HCT116 (cell line): ENCODE data around the gene CNTN4. TPM values are rescaled to one million over a fixed set of nuclear protein-coding genes. Genes with fewer than 3 reads are reported as not detected.

Experiments
- ATAC-seq: fragments of 200-7000 bp; cut with Tn5 transposase; 2 replicates; pipeline ENCODE4 v1.9.1; 2020; ENCODE audit warnings: mild to moderate bottlenecking, moderate library complexity
- BruUV-seq: library from RNA; stranded (reverse); fragments of 400-500 nt; replicated peaks from 2 replicates; lab custom pipeline; 2021; lab: Mats Ljungman, UMichigan
- CTCF ChIA-PET: fragments of 300-600 bp; sonication (Branson Sonifier 250); formaldehyde crosslinking; loops from one replicate; lab custom pipeline; 2021; ENCODE audit warnings: antibody characterized with exemption; lab: Charles Lee
- POLR2A ChIA-PET: fragments of 300-600, 350-600 bp; sonication (Branson Sonifier 250); formaldehyde crosslinking; loops from one replicate; lab custom pipeline; 2021; ENCODE audit warnings: antibody characterized with exemption; lab: Charles Lee
- RAD21 ChIA-PET, 2 experiments: fragments of 300-600 bp; sonication (Branson Sonifier 250); formaldehyde crosslinking; loops; one replicate each; lab custom pipeline; 2023; ENCODE audit warnings: low total read pairs in 2 of 2; ENCODE audit not compliant: uncharacterized antibody in 2 of 2, unreplicated experiment in 2 of 2, low non-redundant PET in 1 of 2; lab: Charles Lee
- DNase-seq: peaks from one replicate; pipeline ENCODE4 v3.0.0-alpha.2; 2010; ENCODE audit warnings: low read depth, low spot score
- H2AFZ ChIP-seq: fragments of 200-600 bp; shearing (Covaris generic), sonication (generic); 2 replicates; pipeline ENCODE4 v1.6.1; 2017; ENCODE audit warnings: low read depth, mixed run types, mixed read lengths, antibody characterized with exemption, low read length; ENCODE audit not compliant: poor library complexity, severe bottlenecking
- H3K27ac ChIP-seq: 2 replicates; pipeline ENCODE4 v1.5.1; 2012; ENCODE audit warnings: low read depth, low read length
- H3K27me3 ChIP-seq: fragments of 200-600 bp; sonication (generic); 2 replicates; pipeline ENCODE4 v1.6.1; 2016; ENCODE audit warnings: mixed run types, low read length, mixed read lengths; ENCODE audit not compliant: insufficient read depth
- H3K36me3 ChIP-seq, 2 experiments: fragments of 200-500 bp in 1 of 2; fragments of 200-600 bp in 1 of 2; sonication (Bioruptor generic) in 1 of 2; sonication (generic) in 1 of 2; 2 replicates each; pipeline versions ENCODE4 v1.5.1 to v1.6.1; 2014 to 2016; ENCODE audit warnings: low read length in 2 of 2, inconsistent platforms in 1 of 2, mixed read lengths in 1 of 2, mixed run types in 1 of 2; ENCODE audit not compliant: insufficient read depth in 2 of 2, control insufficient read depth in 1 of 2
- H3K4me1 ChIP-seq, 2 experiments: fragments of 200-600 bp in 1 of 2; sonication (generic) in 1 of 2; 2 replicates each; pipeline versions ENCODE4 v1.5.1 to v1.6.1; 2012 to 2017; ENCODE audit warnings: low read length in 2 of 2, inconsistent platforms in 1 of 2, mild to moderate bottlenecking in 1 of 2, mixed read lengths in 1 of 2, mixed run types in 1 of 2, moderate library complexity in 1 of 2; ENCODE audit not compliant: insufficient read depth in 2 of 2, control insufficient read depth in 1 of 2
- H3K4me2 ChIP-seq: fragments of 200-600 bp; sonication (generic); 2 replicates; pipeline ENCODE4 v1.6.1; 2017; ENCODE audit warnings: mixed run types, low read length, mixed read lengths
- H3K4me3 ChIP-seq, 2 experiments: fragments of 200-600 bp in 1 of 2; sonication (generic) in 1 of 2; replicated peaks in 1 of 2; 2 replicates each; pipeline ENCODE4 v1.5.1; 2011 to 2016; ENCODE audit warnings: low read length in 2 of 2, control low read depth in 1 of 2, low read depth in 1 of 2, mild to moderate bottlenecking in 1 of 2, mixed read lengths in 1 of 2, mixed run types in 1 of 2
- H3K79me2 ChIP-seq: fragments of 200-600 bp; sonication (generic); 2 replicates; pipeline ENCODE4 v1.6.1; 2017; ENCODE audit warnings: mild to moderate bottlenecking, mixed run types, low read length, moderate library complexity, mixed read lengths; ENCODE audit not compliant: insufficient read depth
- H3K9ac ChIP-seq: fragments of 200-600 bp; sonication (generic); 2 replicates; pipeline ENCODE4 v1.6.1; 2016; ENCODE audit warnings: low read length, mixed read lengths
- H3K9me2 ChIP-seq: fragments of 200-600 bp; sonication (generic), shearing (Covaris generic); 2 replicates; pipeline ENCODE4 v1.6.1; 2017; ENCODE audit warnings: mixed run types, mild to moderate bottlenecking, moderate library complexity; ENCODE audit not compliant: insufficient read depth
- H3K9me3 ChIP-seq, 2 experiments: fragments of 200-500 bp in 1 of 2; fragments of 200-600 bp in 1 of 2; sonication (Bioruptor generic) in 1 of 2; sonication (generic) in 1 of 2; 2 replicates each; pipeline ENCODE4 v1.6.1; 2014 to 2017; ENCODE audit warnings: low read length in 2 of 2, mixed read lengths in 2 of 2, inconsistent platforms in 1 of 2, low read depth in 1 of 2, mild to moderate bottlenecking in 1 of 2, mixed run types in 1 of 2, moderate library complexity in 1 of 2; ENCODE audit not compliant: control insufficient read depth in 1 of 2, insufficient read depth in 1 of 2
- H4K20me1 ChIP-seq: fragments of 200-600 bp; sonication (generic), shearing (Covaris generic); 2 replicates; pipeline ENCODE4 v1.6.1; 2017; ENCODE audit warnings: mixed run types, mild to moderate bottlenecking, moderate library complexity; ENCODE audit not compliant: insufficient read depth
- ATF3 ChIP-seq: IDR thresholded peaks from 2 replicates; pipeline ENCODE4 v1.6.1; 2012
- CBX3 ChIP-seq: IDR thresholded peaks from 2 replicates; pipeline ENCODE4 v1.6.1; 2012; ENCODE audit warnings: low read depth
- CEBPB ChIP-seq: IDR thresholded peaks from 2 replicates; pipeline ENCODE4 v1.6.1; 2012; ENCODE audit warnings: low read depth
- CTCF ChIP-seq, 3 experiments: fragments of 200-600 bp in 1 of 3; sonication (generic) in 1 of 3; IDR thresholded peaks in 2 of 3; conservative IDR thresholded peaks in 1 of 3; 2 replicates each; pipeline ENCODE4 v1.5.1; 2012 to 2017; ENCODE audit warnings: low read depth in 2 of 3, low read length in 2 of 3, antibody characterized with exemption in 1 of 3, borderline replicate concordance in 1 of 3, control low read depth in 1 of 3, mild to moderate bottlenecking in 1 of 3, mixed read lengths in 1 of 3, mixed run types in 1 of 3, moderate library complexity in 1 of 3; ENCODE audit not compliant: insufficient read depth in 1 of 3
- ELF1 ChIP-seq: IDR thresholded peaks from 2 replicates; pipeline ENCODE4 v1.6.1; 2012; ENCODE audit warnings: low read depth, borderline replicate concordance
- EZH2 ChIP-seq: fragments of 200-600 bp; sonication (generic); IDR thresholded peaks from 2 replicates; pipeline ENCODE4 v1.6.1; 2017; ENCODE audit warnings: antibody characterized with exemption, mixed run types
- EZH2phosphoT487 ChIP-seq: fragments of 200-600 bp; IDR thresholded peaks from 2 replicates; pipeline ENCODE4 v1.6.1; 2018; ENCODE audit warnings: antibody characterized with exemption, borderline replicate concordance
- FOSL1 ChIP-seq: IDR thresholded peaks from 2 replicates; pipeline ENCODE4 v1.6.1; 2012; ENCODE audit warnings: low read depth
- MAX ChIP-seq: IDR thresholded peaks from 2 replicates; pipeline ENCODE4 v1.6.1; 2012
- POLR2A ChIP-seq: IDR thresholded peaks from 2 replicates; pipeline ENCODE4 v1.7.0; 2011; ENCODE audit warnings: borderline replicate concordance; ENCODE audit not compliant: insufficient read depth, insufficient read length; ENCODE audit errors: extremely low read depth
- POLR2AphosphoS5 ChIP-seq: IDR thresholded peaks from 2 replicates; pipeline ENCODE4 v1.6.1; 2011; ENCODE audit warnings: mild to moderate bottlenecking, low read depth, low read length, moderate library complexity
- RAD21 ChIP-seq: IDR thresholded peaks from 2 replicates; pipeline ENCODE4 v1.6.1; 2012; ENCODE audit warnings: low read depth, mild to moderate bottlenecking
- SIN3A ChIP-seq: IDR thresholded peaks from 2 replicates; pipeline ENCODE4 v1.6.1; 2012; ENCODE audit warnings: low read depth
- SP1 ChIP-seq: IDR thresholded peaks from 2 replicates; pipeline ENCODE4 v1.6.1; 2012; ENCODE audit warnings: low read depth
- TCF7L2 ChIP-seq: IDR thresholded peaks from 2 replicates; pipeline ENCODE4 v1.7.0; 2011; ENCODE audit warnings: borderline replicate concordance, inconsistent platforms; ENCODE audit not compliant: insufficient read depth, insufficient read length; ENCODE audit errors: extremely low read depth
- ZNF274 ChIP-seq: fragments of 200-500 bp; sonication (Bioruptor generic); IDR thresholded peaks from 2 replicates; pipeline ENCODE4 v1.6.1; 2014; ENCODE audit warnings: mild to moderate bottlenecking, low read depth, low read length, inconsistent platforms
- intact Hi-C: fragments of 100-400 bp; cut with micrococcal nuclease; formaldehyde crosslinking; loops from 2 replicates; pipeline ENCODE4 v1.10.0; 2022
- total RNA-seq: library from RNA; stranded (reverse); gene quantifications from one replicate; pipeline ENCODE4 v1.2.1, GENCODE V29; 2021; ENCODE audit not compliant: unreplicated experiment

Gene CNTN4
- total RNA-seq, 1 experiment from 2014 or later: not detected

- Histone ChIP-seq H3K36me3 (no peaks in the 10 kb centered on the region), H3K4me2 (no peak overlapping the region), H3K4me3 (no peak overlapping the region), H3K79me2 (no peaks in the 10 kb centered on the region), H3K9me3 (peaks cover 3 to 4% of the 10 kb centered on the region in 2 experiments; a peak in 3 of 4 replicates), H2AFZ (no peak overlapping the region), H3K27me3 (no peaks in the 10 kb centered on the region), H3K9ac (no peak overlapping the region), H3K4me1 (no peaks in the 10 kb centered on the region), H3K9me2 (no peaks in the 10 kb centered on the region), H3K27ac (no peak overlapping the region), H4K20me1 (no peaks in the 10 kb centered on the region)
- ChIA-PET RAD21 (no interaction called here), POLR2A (no interaction called here), CTCF (no interaction called here)
- intact Hi-C loops: no loop called here
- ATAC-seq (no peak), DNase-seq (no peak)
- BruUV-seq: no TSS peak
- TF ChIP-seq ZNF274 (no peak), FOSL1 (no peak)
Observed at GRCh38 chr3:2166552-2166951, 67.9 kb downstream of the CNTN4 start.

GRCh38 chr3:2172561-2173171, 74.0 kb downstream of the CNTN4 start:
- intact Hi-C loops: no loop called here
- Histone ChIP-seq H3K79me2 (no peaks in the 10 kb centered on the region), H4K20me1 (no peaks in the 10 kb centered on the region), H3K27me3 (no peaks in the 10 kb centered on the region), H3K27ac (no peak overlapping the region), H3K9me2 (no peaks in the 10 kb centered on the region), H3K9ac (no peak overlapping the region), H3K4me3 (no peak overlapping the region), H3K4me2 (no peak overlapping the region), H3K4me1 (no peaks in the 10 kb centered on the region), H3K36me3 (no peaks in the 10 kb centered on the region), H3K9me3 (peaks cover 4 to 10% of the 10 kb centered on the region in 2 experiments; a peak in 3 of 4 replicates), H2AFZ (no peak overlapping the region)
- no peak for ATAC-seq
- CTCF ChIA-PET: no interaction called here
- no TSS peak for BruUV-seq
- no peak for DNase-seq
- POLR2A ChIA-PET: no interaction called here
- RAD21 ChIA-PET: no interaction called here
- no peak for TF ChIP-seq RAD21
- TF ChIP-seq POLR2A: no peak
- TF ChIP-seq SIN3A: no peak
- TF ChIP-seq POLR2AphosphoS5: no peak
- TF ChIP-seq MAX: no peak
- TF ChIP-seq CTCF (IDR thresholded peaks at IDR 0.05 in 2 of 3, conservative IDR thresholded peaks at IDR 0.05 in 1 of 3; ENCODE audit: borderline replicate concordance in 1 of 3, insufficient read depth in 1 of 3, low read depth in 2 of 3, low read length in 2 of 3): no peak
- TF ChIP-seq FOSL1: no peak
- TF ChIP-seq ELF1: no peak
- no peak for TF ChIP-seq SP1
- no peak for TF ChIP-seq EZH2
- TF ChIP-seq EZH2phosphoT487: no peak
- no peak for TF ChIP-seq ZNF274
- no peak for TF ChIP-seq CEBPB
- TF ChIP-seq ATF3: no peak
- TF ChIP-seq CBX3: no peak
- no peak for TF ChIP-seq TCF7L2
